ENCODE measurements around the gene RAB7A.

- no peak for TF ChIP-seq CTCF (IDR thresholded peaks at IDR 0.05)
- TF ChIP-seq POLR2AphosphoS5 (IDR thresholded peaks at IDR 0.05) = no peak
These were observed 132.2 kb downstream of the RAB7A start for GRCh38 chr3:128858167-128858566.
